ENCODE results near the gene ETAA1. TPM values are rescaled to one million over a fixed set of nuclear protein-coding genes. Genes with fewer than 3 reads are reported as not detected.

ETAA1 gene
- polyA plus RNA-seq, 1 donor: 12.4 TPM

- H3K27me3 ChIP-seq (ENCODE audit: control insufficient read depth, insufficient read depth, low read length): no peaks in the 10 kb centered on the region
- no peak overlapping the region for H3K27ac ChIP-seq (ENCODE audit: low read length)
- H3K4me1 ChIP-seq (ENCODE audit: control insufficient read depth, insufficient read depth, low read length): no peaks in the 10 kb centered on the region
- DNase-seq: no peak
- H3K9me3 ChIP-seq (ENCODE audit: control insufficient read depth, low read depth, low read length): no peaks in the 10 kb centered on the region
- no peak overlapping the region for H3K4me3 ChIP-seq (ENCODE audit: low read length)
- H3K36me3 ChIP-seq (ENCODE audit: control insufficient read depth, insufficient read depth, low read length): no peaks in the 10 kb centered on the region
These were observed 3.9 kb upstream of the ETAA1 start for GRCh38 chr2:67393237-67393636.

GRCh38 chr2:67394734-67395133, 2.4 kb upstream of the ETAA1 start:
- H3K9me3 ChIP-seq (ENCODE audit: control insufficient read depth, low read depth, low read length): no peaks in the 10 kb centered on the region
- H3K27ac ChIP-seq (ENCODE audit: low read length): no peak overlapping the region
- WGBS (ENCODE audit: insufficient coverage, low lambda C conversion rate): 100% methylated on average over 1 of the region's 3 CpGs
- no peak for DNase-seq
- H3K4me3 ChIP-seq (ENCODE audit: low read length): no peak overlapping the region
- no peaks in the 10 kb centered on the region for H3K27me3 ChIP-seq (ENCODE audit: control insufficient read depth, insufficient read depth, low read length)
- H3K4me1 ChIP-seq (ENCODE audit: control insufficient read depth, insufficient read depth, low read length): no peaks in the 10 kb centered on the region
- H3K36me3 ChIP-seq (ENCODE audit: control insufficient read depth, insufficient read depth, low read length): no peaks in the 10 kb centered on the region

- Histone ChIP-seq H3K9me3 (ENCODE audit: control insufficient read depth, low read depth, low read length) (no peaks in the 10 kb centered on the region), H3K36me3 (ENCODE audit: control insufficient read depth, insufficient read depth, low read length) (peaks cover 9% of the 10 kb centered on the region), H3K27ac (ENCODE audit: low read length) (no peak overlapping the region), H3K4me3 (ENCODE audit: low read length) (no peak overlapping the region), H3K4me1 (ENCODE audit: control insufficient read depth, insufficient read depth, low read length) (no peaks in the 10 kb centered on the region), H3K27me3 (ENCODE audit: control insufficient read depth, insufficient read depth, low read length) (no peaks in the 10 kb centered on the region)
- WGBS (ENCODE audit: insufficient coverage, low lambda C conversion rate): 14% methylated on average over 2 of the region's 2 CpGs
- no peak for DNase-seq
These were observed 2.0 kb downstream of the ETAA1 start for GRCh38 chr2:67399144-67399543.

- H3K27ac ChIP-seq (ENCODE audit: low read length): no peak overlapping the region
- H3K4me3 ChIP-seq (ENCODE audit: low read length): no peak overlapping the region
- H3K27me3 ChIP-seq (ENCODE audit: control insufficient read depth, insufficient read depth, low read length): no peaks in the 10 kb centered on the region
- WGBS (ENCODE audit: insufficient coverage, low lambda C conversion rate): 47% methylated on average over 3 of the region's 3 CpGs
- H3K9me3 ChIP-seq (ENCODE audit: control insufficient read depth, low read depth, low read length): no peaks in the 10 kb centered on the region
- DNase-seq: no peak
- no peaks in the 10 kb centered on the region for H3K4me1 ChIP-seq (ENCODE audit: control insufficient read depth, insufficient read depth, low read length)
- H3K36me3 ChIP-seq (ENCODE audit: control insufficient read depth, insufficient read depth, low read length): peaks cover 11% of the 10 kb centered on the region
These were observed 2.8 kb downstream of the ETAA1 start for GRCh38 chr2:67399831-67400489.

GRCh38 chr2:67400560-67401485, 3.7 kb downstream of the ETAA1 start:
- Histone ChIP-seq H3K27ac (ENCODE audit: low read length) (no peak overlapping the region), H3K36me3 (ENCODE audit: control insufficient read depth, insufficient read depth, low read length) (peaks cover 11% of the 10 kb centered on the region)
- WGBS (ENCODE audit: insufficient coverage, low lambda C conversion rate): 96% methylated on average over 4 of the region's 4 CpGs

GRCh38 chr2:67408346-67408745, 11.2 kb downstream of the ETAA1 start:
- DNase-seq: peak; percentile 26 to 57
- H3K27me3 ChIP-seq (ENCODE audit: control insufficient read depth, insufficient read depth, low read length): no peaks in the 10 kb centered on the region
- peaks cover 15% of the 10 kb centered on the region for H3K36me3 ChIP-seq (ENCODE audit: control insufficient read depth, insufficient read depth, low read length)
- peaks cover 12% of the 10 kb centered on the region for H3K4me1 ChIP-seq (ENCODE audit: control insufficient read depth, insufficient read depth, low read length)
- no peaks in the 10 kb centered on the region for H3K9me3 ChIP-seq (ENCODE audit: control insufficient read depth, low read depth, low read length)
- H3K27ac ChIP-seq (ENCODE audit: low read length): peak overlapping the region; percentile 62
- no peak overlapping the region for H3K4me3 ChIP-seq (ENCODE audit: low read length)

More at GRCh38 chr2:67400560-67401485, 3.7 kb downstream of the ETAA1 start:
- Histone ChIP-seq H3K4me3 (ENCODE audit: low read length) (no peak overlapping the region), H3K4me1 (ENCODE audit: control insufficient read depth, insufficient read depth, low read length) (no peaks in the 10 kb centered on the region), H3K9me3 (ENCODE audit: control insufficient read depth, low read depth, low read length) (no peaks in the 10 kb centered on the region), H3K27me3 (ENCODE audit: control insufficient read depth, insufficient read depth, low read length) (no peaks in the 10 kb centered on the region)
- DNase-seq: no peak

GRCh38 chr2:67412424-67412823, 15.3 kb downstream of the ETAA1 start:
- Histone ChIP-seq H3K27me3 (ENCODE audit: control insufficient read depth, insufficient read depth, low read length) (no peaks in the 10 kb centered on the region), H3K4me1 (ENCODE audit: control insufficient read depth, insufficient read depth, low read length) (peaks cover 10% of the 10 kb centered on the region), H3K27ac (ENCODE audit: low read length) (no peak overlapping the region), H3K4me3 (ENCODE audit: low read length) (no peak overlapping the region), H3K9me3 (ENCODE audit: control insufficient read depth, low read depth, low read length) (no peaks in the 10 kb centered on the region), H3K36me3 (ENCODE audit: control insufficient read depth, insufficient read depth, low read length) (peaks cover 4% of the 10 kb centered on the region)
- no peak for DNase-seq
- no CpG with 5 or more reads among the region's 3 CpGs for WGBS (ENCODE audit: insufficient coverage, low lambda C conversion rate)

- Histone ChIP-seq H3K36me3 (ENCODE audit: control insufficient read depth, insufficient read depth, low read length) (peaks cover 2% of the 10 kb centered on the region), H3K4me3 (ENCODE audit: low read length) (no peak overlapping the region), H3K9me3 (ENCODE audit: control insufficient read depth, low read depth, low read length) (no peaks in the 10 kb centered on the region), H3K27ac (ENCODE audit: low read length) (no peak overlapping the region), H3K27me3 (ENCODE audit: control insufficient read depth, insufficient read depth, low read length) (no peaks in the 10 kb centered on the region), H3K4me1 (ENCODE audit: control insufficient read depth, insufficient read depth, low read length) (no peaks in the 10 kb centered on the region)
- WGBS (ENCODE audit: insufficient coverage, low lambda C conversion rate): 100% methylated on average over 1 of the region's 2 CpGs
- no peak for DNase-seq
These were observed 17.7 kb downstream of the ETAA1 start for GRCh38 chr2:67414867-67415266.

GRCh38 chr2:67416136-67416535, 19.0 kb downstream of the ETAA1 start:
- Histone ChIP-seq H3K36me3 (ENCODE audit: control insufficient read depth, insufficient read depth, low read length) (peaks cover 2% of the 10 kb centered on the region), H3K9me3 (ENCODE audit: control insufficient read depth, low read depth, low read length) (no peaks in the 10 kb centered on the region), H3K27me3 (ENCODE audit: control insufficient read depth, insufficient read depth, low read length) (no peaks in the 10 kb centered on the region), H3K27ac (ENCODE audit: low read length) (no peak overlapping the region), H3K4me3 (ENCODE audit: low read length) (no peak overlapping the region), H3K4me1 (ENCODE audit: control insufficient read depth, insufficient read depth, low read length) (no peaks in the 10 kb centered on the region)
- 100% methylated on average over 1 of the region's 1 CpG for WGBS (ENCODE audit: insufficient coverage, low lambda C conversion rate)
- no peak for DNase-seq

GRCh38 chr2:67423489-67423888, 26.4 kb downstream of the ETAA1 start:
- no peaks in the 10 kb centered on the region for H3K4me1 ChIP-seq (ENCODE audit: control insufficient read depth, insufficient read depth, low read length)
- H3K36me3 ChIP-seq (ENCODE audit: control insufficient read depth, insufficient read depth, low read length): no peaks in the 10 kb centered on the region
- no peak overlapping the region for H3K27ac ChIP-seq (ENCODE audit: low read length)
- no peaks in the 10 kb centered on the region for H3K27me3 ChIP-seq (ENCODE audit: control insufficient read depth, insufficient read depth, low read length)
- DNase-seq: no peak
- H3K4me3 ChIP-seq (ENCODE audit: low read length): no peak overlapping the region
- no peaks in the 10 kb centered on the region for H3K9me3 ChIP-seq (ENCODE audit: control insufficient read depth, low read depth, low read length)
- WGBS (ENCODE audit: insufficient coverage, low lambda C conversion rate): no CpG with 5 or more reads among the region's 1 CpG
